Astrocyte of the hippocampus (primary cell): ENCODE results near the gene TMF1.
A peak's percentile ranks its signal among the peaks of the same experiment; 100 is the strongest.

Source experiments
- DNase-seq: peaks from one replicate; pipeline ENCODE4 v3.0.0; 2011; ENCODE audit warnings: low read depth, low spot score

TMF1 gene, protein sequence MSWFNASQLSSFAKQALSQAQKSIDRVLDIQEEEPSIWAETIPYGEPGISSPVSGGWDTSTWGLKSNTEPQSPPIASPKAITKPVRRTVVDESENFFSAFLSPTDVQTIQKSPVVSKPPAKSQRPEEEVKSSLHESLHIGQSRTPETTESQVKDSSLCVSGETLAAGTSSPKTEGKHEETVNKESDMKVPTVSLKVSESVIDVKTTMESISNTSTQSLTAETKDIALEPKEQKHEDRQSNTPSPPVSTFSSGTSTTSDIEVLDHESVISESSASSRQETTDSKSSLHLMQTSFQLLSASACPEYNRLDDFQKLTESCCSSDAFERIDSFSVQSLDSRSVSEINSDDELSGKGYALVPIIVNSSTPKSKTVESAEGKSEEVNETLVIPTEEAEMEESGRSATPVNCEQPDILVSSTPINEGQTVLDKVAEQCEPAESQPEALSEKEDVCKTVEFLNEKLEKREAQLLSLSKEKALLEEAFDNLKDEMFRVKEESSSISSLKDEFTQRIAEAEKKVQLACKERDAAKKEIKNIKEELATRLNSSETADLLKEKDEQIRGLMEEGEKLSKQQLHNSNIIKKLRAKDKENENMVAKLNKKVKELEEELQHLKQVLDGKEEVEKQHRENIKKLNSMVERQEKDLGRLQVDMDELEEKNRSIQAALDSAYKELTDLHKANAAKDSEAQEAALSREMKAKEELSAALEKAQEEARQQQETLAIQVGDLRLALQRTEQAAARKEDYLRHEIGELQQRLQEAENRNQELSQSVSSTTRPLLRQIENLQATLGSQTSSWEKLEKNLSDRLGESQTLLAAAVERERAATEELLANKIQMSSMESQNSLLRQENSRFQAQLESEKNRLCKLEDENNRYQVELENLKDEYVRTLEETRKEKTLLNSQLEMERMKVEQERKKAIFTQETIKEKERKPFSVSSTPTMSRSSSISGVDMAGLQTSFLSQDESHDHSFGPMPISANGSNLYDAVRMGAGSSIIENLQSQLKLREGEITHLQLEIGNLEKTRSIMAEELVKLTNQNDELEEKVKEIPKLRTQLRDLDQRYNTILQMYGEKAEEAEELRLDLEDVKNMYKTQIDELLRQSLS

DNA sequence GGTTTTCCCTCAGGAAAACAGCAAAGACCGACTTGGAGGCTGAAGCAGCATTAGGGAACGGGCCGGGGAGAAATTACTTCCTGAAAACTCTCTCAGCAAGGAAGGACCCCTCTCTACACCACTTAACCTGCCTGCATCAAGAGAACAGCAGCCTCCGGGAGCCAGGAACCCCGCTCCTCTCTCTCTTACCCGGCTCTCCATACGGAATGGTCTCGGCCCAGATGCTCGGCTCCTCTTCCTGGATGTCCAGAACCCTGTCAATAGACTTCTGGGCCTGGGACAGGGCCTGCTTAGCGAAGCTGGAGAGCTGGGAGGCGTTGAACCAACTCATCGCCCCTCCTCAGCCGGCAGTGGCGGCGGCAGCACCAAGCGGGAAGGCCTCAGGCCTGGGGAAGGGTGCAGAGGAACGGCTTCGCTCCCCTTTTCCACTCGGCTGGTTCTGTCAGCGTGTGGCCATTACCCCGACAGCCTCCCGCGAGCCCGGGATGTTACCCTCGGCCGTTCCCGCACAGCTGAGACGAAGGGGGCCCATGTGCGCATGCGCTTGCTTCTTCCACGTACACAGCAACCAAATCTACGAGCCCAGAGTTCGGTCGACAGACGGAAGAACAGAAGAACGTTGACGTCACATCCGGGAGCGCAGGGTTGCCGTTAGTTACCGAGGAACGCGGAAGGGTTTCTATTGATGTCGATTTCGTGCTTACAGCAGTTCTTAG, at the start of gene TMF1:
Gene TMF1 (minus strand): TSS at position 578 of the 716 bp plus-strand sequence. CDS start 247 bp downstream, at position 331.
- peak; percentile 99 for DNase-seq

DNA sequence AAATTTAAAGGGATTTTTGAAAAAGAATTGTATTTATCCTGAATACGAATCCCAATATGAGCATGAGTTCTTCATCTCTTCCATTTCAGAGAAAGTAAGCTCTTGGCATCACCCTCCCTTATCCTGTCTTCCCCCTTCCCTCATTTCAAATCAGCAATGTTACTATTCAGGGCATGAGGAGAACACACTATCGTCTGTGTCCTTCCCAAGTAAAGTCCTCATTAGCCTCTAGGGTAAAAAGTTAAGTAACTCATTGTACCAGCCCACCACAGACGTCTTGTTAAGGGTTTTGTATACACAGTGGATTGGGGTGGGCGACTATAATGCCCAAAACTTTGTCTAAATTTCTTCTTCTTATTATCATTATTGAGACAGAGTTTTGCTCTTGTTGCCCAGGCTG, 47.4 kb upstream of the TMF1 start:
- DNase-seq = no peak

- DNase-seq = peak; percentile 57
Measured at GRCh38 chr3:69097407-69098086, 45.4 kb upstream of the TMF1 start.

DNA sequence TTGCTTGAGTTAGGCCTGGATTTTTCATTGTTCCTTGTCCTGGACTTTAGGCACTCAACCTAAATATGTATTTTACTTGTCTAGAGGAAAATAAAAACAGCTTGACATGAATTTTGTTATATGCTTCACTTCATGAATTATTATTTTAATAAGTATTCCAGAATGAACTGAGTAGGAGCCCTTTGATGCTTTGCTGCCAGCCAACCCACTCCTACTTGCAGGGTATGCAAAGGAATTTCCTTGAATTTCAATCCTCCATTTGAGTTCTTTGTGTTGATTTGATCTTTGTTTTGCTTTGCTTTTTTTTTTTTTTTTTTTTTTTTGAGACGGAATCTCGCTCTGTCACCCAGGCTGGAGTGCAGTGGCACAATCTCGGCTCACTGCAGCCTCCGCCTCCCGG, 44.2 kb upstream of the TMF1 start:
- DNase-seq = no peak

GRCh38 chr3:69095636-69096035, 43.5 kb upstream of the TMF1 start:
- no peak for DNase-seq

DNA sequence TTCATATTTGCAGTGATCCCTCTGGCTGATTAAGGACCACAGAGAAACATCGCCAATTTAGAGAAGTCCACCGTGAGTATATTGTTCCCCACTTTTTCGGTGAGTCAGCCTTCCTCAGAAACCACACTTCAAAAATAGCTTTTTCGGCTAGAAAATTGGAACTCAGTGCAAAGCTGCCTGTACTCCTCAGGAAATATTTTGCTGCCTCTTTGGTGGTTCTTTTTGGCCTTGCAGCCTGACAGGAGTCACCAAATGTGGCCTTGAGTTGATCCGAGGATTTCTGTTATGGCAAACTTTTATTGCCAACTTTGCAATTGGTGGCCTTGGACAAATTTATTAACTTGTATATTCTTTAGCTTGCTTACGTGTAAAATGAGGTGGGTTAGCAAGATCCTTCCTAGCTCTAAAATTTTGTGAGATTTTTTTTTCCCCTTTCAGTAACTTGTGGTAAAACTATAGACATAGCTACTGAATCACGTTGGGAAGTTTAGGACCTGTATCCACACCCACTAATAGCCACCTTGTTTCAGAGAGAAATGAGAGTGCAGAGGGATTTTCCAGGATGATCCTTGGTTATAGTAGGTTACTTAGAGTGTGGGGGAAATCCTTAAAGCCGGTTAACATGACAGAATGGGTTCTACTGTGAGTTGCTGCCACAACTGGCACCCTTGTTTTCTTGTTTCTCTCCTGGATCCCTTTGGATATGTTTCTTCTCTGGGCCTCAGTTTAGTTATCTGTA, 42.5 kb upstream of the TMF1 start:
- peak; percentile 81 for DNase-seq

- DNase-seq = peak; percentile 57
Measured at GRCh38 chr3:69092030-69092516, 39.9 kb upstream of the TMF1 start.

DNA sequence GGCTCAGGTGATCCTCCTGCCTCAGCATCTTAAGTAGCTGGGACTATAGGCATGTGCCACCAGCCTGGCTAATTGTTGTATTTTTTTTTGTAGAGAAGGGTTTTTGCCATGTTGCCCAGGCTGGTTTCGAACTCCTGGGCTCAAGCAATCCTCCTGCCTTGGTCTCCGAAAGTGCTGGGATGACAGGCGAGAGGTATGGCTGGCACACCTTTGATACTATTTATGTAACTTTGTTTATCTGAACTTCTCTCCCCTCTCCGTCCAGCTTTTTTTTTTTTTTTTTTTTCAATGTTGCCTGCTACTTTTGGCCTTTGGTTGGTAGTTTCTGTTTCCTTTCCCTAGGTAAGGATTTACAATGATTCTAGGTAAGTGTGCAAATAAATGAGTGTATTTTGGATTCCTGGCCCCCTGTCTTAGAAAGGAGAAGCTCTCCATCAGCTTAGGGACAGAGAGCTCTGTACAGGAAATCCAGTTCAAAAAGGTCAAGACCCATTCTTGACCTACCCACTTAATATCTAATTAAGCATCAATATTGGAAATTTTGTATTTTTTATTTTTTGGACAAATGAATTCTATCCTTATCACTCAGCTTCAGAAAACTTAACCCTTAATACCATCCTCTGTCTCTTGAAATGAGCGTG, 39.4 kb upstream of the TMF1 start:
- DNase-seq = no peak

- peak; percentile 72 for DNase-seq
Measured at GRCh38 chr3:69090021-69090420, 37.9 kb upstream of the TMF1 start.

- DNase-seq = no peak
Measured at GRCh38 chr3:69088063-69088462, 35.9 kb upstream of the TMF1 start.

- DNase-seq = no peak
Measured at GRCh38 chr3:69087030-69087791, 35.1 kb upstream of the TMF1 start.

- peak; percentile 95 for DNase-seq
Measured at GRCh38 chr3:69085833-69086722, 33.9 kb upstream of the TMF1 start.

GRCh38 chr3:69085168-69085832, 33.2 kb upstream of the TMF1 start:
- peak; percentile 52 for DNase-seq

DNA sequence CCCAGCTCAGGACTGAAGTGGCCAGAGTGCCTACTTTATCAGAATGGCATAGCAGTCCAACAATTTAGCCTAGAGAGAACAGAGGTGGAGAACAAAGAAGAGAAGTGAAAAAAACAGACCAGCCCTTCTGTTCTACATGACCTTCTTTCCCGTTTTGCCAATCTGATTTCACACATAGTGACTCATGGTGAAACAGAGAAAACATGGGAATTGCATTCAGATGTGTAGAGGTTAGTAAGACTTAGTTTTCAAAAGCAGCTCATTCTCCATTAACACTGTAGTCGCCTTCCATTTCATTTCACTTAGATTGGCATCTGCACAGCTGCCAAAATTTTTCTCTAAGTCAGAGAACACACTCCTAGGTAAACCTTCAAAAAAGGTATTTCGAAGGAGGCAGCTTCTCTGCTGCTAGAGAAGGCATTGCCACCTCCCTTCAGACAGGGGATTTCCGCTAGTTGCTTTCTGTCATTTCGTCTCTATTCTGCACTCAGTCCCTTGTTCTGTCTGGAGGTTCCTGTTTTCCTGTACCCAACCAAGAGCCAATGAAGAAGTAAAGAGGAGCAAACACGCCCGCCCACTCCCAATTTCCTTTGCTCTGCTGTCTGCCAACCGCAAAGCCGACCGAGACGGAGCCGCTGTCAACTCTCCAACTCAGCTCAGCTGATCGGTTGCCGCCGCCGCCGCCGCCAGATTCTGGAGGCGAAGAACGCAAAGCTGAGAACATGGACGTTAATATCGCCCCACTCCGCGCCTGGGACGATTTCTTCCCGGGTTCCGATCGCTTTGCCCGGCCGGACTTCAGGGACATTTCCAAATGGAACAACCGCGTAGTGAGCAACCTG, 32.4 kb upstream of the TMF1 start, which contains the start of gene ARL6IP5:
Gene ARL6IP5 (plus strand): TSS at position 612 of the 842 bp plus-strand sequence. CDS start 111 bp downstream, at position 723.
- peak; percentile 97 for DNase-seq

- DNase-seq = peak; percentile 72
Measured at GRCh38 chr3:69082805-69083204, 30.7 kb upstream of the TMF1 start.

GRCh38 chr3:69082361-69082760, 30.2 kb upstream of the TMF1 start:
- DNase-seq = no peak
